HG03280 (cell line): ENCODE data around the gene ALOX12.
"Not testable (repeated sequence)": the region's sequence is repeated elsewhere in the genome, so short reads cannot be mapped to it uniquely, and the experiment has no call there.

Experiments used
- ATAC-seq: cut with Tn5 transposase; IDR thresholded peaks from one replicate; pipeline ENCODE4 v1.9.1; 2021; ENCODE audit warnings: mild to moderate bottlenecking, moderate library complexity; ENCODE audit not compliant: unreplicated experiment

Gene ALOX12

DNA sequence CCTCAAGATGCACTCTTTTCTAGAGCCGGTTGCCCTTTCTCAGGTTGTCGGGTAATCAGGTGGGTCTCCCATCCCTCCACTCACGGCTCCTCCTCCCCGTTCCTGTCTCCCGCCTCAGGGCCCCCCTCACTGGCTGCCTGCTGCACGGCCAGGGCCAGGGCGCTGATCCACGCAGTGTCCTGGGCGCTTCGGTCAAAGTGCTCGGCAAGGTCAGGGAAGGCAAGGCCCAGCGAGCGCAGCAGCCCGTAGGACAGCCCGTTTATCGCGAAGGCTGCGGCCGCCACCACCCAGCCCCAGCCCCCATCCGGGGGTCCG, 47.3 kb downstream of the ALOX12 start:
- no peak for ATAC-seq

- no peak for ATAC-seq
Measured at GRCh38 chr17:7043497-7044198, 47.8 kb downstream of the ALOX12 start, which contains the start of gene SLC16A11. TSS of gene SLC16A11 (minus strand) at chr17:7044092. CDS start at chr17:7043513, 579 bp downstream.

- ATAC-seq: no peak
Measured at GRCh38 chr17:7045492-7046126, 49.8 kb downstream of the ALOX12 start.

DNA sequence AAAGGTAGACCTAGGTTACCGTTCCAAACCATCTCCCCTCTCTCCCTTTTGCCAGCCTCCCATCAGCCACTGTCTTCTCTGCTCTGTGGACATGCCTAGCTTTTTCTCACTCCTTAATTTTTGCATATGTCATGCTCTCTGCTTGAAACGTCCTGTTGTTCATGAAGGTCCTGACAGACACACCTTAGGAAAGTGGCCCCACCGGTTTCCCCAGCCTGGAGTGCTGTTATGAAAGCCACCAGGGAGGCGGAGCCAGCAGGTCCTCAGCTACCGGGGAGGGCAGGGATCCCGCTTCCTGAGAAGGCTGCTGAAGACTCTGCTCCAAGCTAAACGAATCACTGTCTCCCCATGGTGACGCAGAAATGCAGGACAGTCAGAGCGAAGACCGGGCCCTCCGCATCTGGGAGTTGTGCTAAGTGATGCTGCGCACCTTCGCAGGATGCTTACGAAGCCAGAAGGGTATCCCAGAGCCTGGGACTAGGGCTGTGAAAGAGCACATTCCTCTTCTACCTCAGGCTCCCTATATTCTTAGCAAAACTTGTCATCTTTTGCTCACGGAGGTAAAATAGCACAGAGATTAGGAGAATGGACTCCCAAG, 50.4 kb downstream of the ALOX12 start:
- ATAC-seq: no peak

DNA sequence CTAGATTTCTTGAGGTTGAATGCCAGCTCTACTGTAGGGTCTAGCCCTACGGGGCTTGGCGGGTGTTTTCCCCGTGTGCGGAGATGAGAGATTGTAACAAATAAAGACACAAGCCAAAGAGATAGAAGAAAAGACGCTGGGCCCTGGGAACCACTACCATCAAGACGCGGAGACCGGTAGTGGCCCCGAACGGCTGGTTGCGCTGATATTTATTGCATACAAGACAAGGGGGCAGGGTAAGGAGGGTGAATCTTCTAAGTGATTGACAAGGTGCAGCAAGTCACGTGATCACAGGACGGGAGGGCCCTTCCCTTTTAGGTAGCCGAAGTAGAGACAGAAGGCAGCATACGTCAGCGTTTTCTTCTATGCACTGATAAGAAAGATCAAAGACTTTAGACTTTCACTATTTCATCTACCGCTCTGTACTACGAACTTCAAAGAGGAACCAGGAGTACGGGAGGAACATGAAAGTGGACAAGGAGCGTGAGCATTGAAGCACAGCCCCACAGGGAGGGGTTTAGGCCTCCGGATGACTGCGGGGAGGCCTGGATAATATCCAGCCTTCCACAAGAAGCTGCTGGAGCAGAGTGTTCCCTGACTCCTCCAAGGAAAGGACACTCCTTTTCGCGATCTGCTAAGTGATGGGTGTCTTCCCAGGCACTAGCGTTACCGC, 51.0 kb downstream of the ALOX12 start:
- ATAC-seq: not testable (repeated sequence)

GRCh38 chr17:7047566-7047965, 51.7 kb downstream of the ALOX12 start:
- no peak for ATAC-seq

GRCh38 chr17:7048968-7049367, 53.1 kb downstream of the ALOX12 start:
- ATAC-seq: no peak

DNA sequence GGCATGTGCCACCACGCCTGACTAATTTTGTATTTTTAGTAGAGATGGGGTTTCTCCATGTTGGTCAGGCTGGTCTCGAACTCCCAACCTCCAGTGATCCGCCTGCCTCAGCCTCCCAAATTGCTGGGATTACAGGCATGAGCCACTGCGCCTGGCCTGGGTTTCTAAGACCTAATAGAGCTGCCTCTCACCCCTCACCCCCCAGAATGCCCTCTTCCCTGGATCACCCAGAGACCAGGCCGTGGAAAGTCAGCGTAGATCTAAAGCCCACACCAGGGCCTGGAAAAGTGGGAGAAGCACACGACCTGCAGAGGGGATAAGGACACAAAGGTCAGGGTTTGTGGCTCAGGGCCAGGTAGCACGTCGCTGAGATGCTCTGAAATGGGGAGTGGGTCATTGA, 54.7 kb downstream of the ALOX12 start:
- not testable (repeated sequence) for ATAC-seq

DNA sequence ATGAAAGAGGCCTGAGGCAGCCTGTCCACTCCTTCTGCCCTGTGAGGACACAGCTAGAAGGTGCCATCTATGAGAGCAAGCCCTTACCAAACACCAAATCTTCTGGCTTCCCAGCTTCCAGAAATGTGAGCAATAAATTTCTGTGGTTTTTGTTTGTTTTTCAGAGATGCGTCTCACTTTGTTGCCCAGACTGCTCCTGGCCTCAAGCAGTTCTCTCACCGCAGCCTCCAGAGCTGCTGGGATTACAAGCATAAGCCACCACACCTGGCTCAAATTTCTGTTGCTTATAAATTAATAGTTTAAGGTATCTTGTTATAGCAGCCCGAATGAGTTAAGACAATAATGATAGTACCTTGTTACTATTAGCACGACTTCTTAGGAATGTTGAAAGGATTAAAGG, 60.5 kb downstream of the ALOX12 start:
- ATAC-seq: no peak

DNA sequence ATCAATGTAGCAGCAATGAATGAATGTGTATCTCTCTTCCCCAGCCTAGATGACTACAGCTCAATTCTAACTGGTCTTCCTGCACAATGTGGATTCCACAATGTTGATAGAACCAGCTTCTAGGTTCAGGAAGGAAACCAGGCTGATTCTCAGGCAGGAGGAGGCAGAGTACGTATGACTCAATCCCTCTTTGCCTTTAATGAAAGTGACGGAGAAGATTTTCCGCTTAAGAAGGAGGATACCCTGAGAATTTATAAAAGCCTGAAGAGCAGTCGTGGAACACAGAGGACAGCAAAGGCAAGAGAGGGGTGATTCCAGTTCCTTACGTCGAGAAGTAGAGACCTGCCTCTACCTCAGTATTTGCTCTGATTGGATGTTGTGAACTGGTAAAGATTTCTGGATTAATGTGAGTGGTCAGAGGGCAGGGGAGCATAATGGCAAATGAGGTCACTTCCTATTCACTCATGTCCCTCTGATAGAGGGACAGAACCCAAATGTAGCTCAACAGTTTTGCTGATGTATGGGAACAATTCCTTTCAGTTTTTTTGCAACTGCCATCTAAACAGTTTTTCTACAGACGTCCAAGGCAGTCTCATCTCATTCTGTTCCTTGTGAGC, 63.1 kb downstream of the ALOX12 start:
- ATAC-seq: no peak
